ENCODE results near the gene PPL. TPM values are rescaled to one million over a fixed set of nuclear protein-coding genes. Genes with fewer than 3 reads are reported as not detected.

The PPL gene
- total and polyA plus RNA-seq, 2 of the 13 experiments (the other 11 are each of a cell fraction or from before 2014, with no cell fraction given): 5.7 to 6.6 TPM

DNA sequence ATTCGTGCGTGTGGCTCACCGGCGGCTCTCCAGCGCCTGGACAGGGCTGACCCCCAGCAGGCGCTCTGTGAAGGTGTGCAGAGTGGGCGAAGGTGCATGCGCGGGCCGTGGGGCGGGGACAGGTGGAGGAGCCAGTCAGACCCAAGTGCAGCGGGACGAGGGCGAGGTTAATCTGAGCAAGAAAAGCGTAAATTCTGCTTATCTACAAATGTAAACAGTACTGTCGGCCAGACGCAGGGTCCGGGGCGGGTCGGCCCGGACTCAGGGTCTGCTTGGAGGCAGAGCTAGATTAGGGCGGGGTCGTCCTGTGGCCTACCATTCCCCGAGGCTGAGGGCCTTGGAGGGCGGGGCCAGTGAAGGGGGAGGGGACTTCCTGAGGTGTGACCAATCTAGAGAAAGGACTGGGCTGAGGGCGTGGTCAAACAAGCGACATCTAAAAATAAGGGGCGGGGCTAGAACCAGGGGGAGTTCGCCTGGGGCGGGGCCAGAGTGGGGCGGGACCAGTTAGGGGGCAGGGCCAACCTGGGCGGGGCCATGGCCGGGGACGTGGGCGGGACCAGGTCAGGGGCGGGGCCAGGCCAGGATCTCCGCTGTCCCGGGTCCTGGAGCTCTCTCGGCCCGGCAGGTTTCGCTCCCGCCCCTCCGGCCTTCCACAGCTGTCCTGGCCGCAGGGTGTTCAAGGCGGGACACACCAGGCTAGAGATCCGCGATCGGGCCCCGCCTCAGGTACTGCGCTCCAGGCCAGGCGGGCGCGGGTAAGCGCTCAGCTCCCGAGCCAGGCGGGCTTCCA, 21.0 kb upstream of the PPL start, which contains the start of gene SEC14L5 (continued):
- TF ChIP-seq SP5 (CRISPR knock-in tag; IDR thresholded peaks at IDR 0.05; ENCODE audit: borderline replicate concordance, low read depth) (peak; percentile 56; the same call in 1 of the 2 replicates), ZNF746 (CRISPR knock-in tag; IDR thresholded peaks at IDR 0.05) (peak; percentile 90; the same call in 1 of the 2 replicates), RFX5 (IDR thresholded peaks at IDR 0.05; ENCODE audit: low read depth, low read length) (no peak), ATF7-NPFF (CRISPR knock-in tag; IDR thresholded peaks at IDR 0.05; ENCODE audit: low read depth) (peak; percentile 41), KAT7 (CRISPR knock-in tag; IDR thresholded peaks at IDR 0.05; ENCODE audit: borderline replicate concordance) (0 out of 2 replicates have a peak, but pooled peaks have one; percentile 31), NFKB2 (CRISPR knock-in tag; IDR thresholded peaks at IDR 0.05; ENCODE audit: borderline replicate concordance) (peak; percentile 18; the same call in 1 of the 2 replicates), EZH2 (conservative IDR thresholded peaks at IDR 0.05; ENCODE audit: low read depth, low read length) (no peak), GATAD1 (CRISPR knock-in tag; IDR thresholded peaks at IDR 0.05) (peak; percentile 59; the same call in 1 of the 2 replicates), KLF6 (CRISPR knock-in tag; IDR thresholded peaks at IDR 0.05) (0 out of 2 replicates have a peak, but pooled peaks have one; percentile 27), ATM (IDR thresholded peaks at IDR 0.05; ENCODE audit: borderline replicate concordance) (no peak), ZIK1 (CRISPR knock-in tag; IDR thresholded peaks at IDR 0.05; ENCODE audit: borderline replicate concordance, low read depth) (no peak), EEA1 (CRISPR knock-in tag; IDR thresholded peaks at IDR 0.05; ENCODE audit: borderline replicate concordance) (0 out of 2 replicates have a peak, but pooled peaks have one; percentile 23), ZNF343 (CRISPR knock-in tag; IDR thresholded peaks at IDR 0.05) (no peak), TBX2 (CRISPR knock-in tag; IDR thresholded peaks at IDR 0.05; ENCODE audit: borderline replicate concordance) (peak; percentile 86), RORA (CRISPR knock-in tag; IDR thresholded peaks at IDR 0.05) (no peak), ZNF547 (CRISPR knock-in tag; IDR thresholded peaks at IDR 0.05) (peak; percentile 25)
- TF ChIP-seq, protein P1, sequence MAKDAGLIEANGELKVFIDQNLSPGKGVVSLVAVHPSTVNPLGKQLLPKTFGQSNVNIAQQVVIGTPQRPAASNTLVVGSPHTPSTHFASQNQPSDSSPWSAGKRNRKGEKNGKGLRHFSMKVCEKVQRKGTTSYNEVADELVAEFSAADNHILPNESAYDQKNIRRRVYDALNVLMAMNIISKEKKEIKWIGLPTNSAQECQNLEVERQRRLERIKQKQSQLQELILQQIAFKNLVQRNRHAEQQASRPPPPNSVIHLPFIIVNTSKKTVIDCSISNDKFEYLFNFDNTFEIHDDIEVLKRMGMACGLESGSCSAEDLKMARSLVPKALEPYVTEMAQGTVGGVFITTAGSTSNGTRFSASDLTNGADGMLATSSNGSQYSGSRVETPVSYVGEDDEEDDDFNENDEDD (CRISPR knock-in tag; IDR thresholded peaks at IDR 0.05; ENCODE audit: borderline replicate concordance): peak; percentile 34; the same call in 1 of the 2 replicates
- TF ChIP-seq, protein P2, sequence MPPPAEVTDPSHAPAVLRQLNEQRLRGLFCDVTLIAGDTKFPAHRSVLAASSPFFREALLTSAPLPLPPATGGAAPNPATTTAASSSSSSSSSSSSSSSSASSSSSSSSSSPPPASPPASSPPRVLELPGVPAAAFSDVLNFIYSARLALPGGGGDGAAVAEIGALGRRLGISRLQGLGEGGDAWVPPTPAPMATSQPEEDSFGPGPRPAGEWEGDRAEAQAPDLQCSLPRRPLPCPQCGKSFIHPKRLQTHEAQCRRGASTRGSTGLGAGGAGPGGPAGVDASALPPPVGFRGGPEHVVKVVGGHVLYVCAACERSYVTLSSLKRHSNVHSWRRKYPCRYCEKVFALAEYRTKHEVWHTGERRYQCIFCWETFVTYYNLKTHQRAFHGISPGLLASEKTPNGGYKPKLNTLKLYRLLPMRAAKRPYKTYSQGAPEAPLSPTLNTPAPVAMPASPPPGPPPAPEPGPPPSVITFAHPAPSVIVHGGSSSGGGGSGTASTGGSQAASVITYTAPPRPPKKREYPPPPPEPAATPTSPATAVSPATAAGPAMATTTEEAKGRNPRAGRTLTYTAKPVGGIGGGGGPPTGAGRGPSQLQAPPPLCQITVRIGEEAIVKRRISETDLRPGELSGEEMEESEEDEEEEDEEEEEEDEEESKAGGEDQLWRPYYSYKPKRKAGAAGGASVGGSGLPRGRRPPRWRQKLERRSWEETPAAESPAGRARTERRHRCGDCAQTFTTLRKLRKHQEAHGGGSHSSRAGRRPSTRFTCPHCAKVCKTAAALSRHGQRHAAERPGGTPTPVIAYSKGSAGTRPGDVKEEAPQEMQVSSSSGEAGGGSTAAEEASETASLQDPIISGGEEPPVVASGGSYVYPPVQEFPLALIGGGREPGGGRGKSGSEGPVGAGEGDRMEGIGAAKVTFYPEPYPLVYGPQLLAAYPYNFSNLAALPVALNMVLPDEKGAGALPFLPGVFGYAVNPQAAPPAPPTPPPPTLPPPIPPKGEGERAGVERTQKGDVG (CRISPR knock-in tag; IDR thresholded peaks at IDR 0.05; ENCODE audit: borderline replicate concordance): no peak
- TF ChIP-seq, protein P3, sequence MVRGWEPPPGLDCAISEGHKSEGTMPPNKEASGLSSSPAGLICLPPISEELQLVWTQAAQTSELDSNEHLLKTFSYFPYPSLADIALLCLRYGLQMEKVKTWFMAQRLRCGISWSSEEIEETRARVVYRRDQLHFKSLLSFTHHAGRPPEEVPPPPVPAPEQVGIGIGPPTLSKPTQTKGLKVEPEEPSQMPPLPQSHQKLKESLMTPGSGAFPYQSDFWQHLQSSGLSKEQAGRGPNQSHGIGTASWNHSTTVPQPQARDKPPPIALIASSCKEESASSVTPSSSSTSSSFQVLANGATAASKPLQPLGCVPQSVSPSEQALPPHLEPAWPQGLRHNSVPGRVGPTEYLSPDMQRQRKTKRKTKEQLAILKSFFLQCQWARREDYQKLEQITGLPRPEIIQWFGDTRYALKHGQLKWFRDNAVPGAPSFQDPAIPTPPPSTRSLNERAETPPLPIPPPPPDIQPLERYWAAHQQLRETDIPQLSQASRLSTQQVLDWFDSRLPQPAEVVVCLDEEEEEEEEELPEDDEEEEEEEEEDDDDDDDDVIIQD (CRISPR knock-in tag; IDR thresholded peaks at IDR 0.05; ENCODE audit: low read depth): no peak
- TF ChIP-seq, protein P4, sequence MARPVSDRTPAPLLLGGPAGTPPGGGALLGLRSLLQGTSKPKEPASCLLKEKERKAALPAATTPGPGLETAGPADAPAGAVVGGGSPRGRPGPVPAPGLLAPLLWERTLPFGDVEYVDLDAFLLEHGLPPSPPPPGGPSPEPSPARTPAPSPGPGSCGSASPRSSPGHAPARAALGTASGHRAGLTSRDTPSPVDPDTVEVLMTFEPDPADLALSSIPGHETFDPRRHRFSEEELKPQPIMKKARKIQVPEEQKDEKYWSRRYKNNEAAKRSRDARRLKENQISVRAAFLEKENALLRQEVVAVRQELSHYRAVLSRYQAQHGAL (CRISPR knock-in tag; IDR thresholded peaks at IDR 0.05; ENCODE audit: not compliant biosample characterization): no peak
- TF ChIP-seq, protein P5, sequence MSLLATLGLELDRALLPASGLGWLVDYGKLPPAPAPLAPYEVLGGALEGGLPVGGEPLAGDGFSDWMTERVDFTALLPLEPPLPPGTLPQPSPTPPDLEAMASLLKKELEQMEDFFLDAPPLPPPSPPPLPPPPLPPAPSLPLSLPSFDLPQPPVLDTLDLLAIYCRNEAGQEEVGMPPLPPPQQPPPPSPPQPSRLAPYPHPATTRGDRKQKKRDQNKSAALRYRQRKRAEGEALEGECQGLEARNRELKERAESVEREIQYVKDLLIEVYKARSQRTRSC (CRISPR knock-in tag; IDR thresholded peaks at IDR 0.05; ENCODE audit: low read depth): no peak

Data from HepG2 (cell line).